Measurements from ENCODE around the gene LAPTM5.

- no peak for TF ChIP-seq POLR2AphosphoS5 (IDR thresholded peaks at IDR 0.05)
- TF ChIP-seq CTCF (IDR thresholded peaks at IDR 0.05): no peak
- no peak for TF ChIP-seq POLR2A (IDR thresholded peaks at IDR 0.05)
Measured at GRCh38 chr1:30731109-30731805, 26.3 kb downstream of the LAPTM5 start.

Data from prostate gland (tissue), 2 donors.